Sigmoid colon (tissue), 3 donors: ENCODE results near the gene AMMECR1.

Experiments used
- CTCF ChIP-seq, 4 experiments: fragments of 450-650 bp in 3 of 4; fragments of 200-600 bp in 1 of 4; IDR thresholded peaks; one replicate each; pipeline ENCODE4 v1.5.1; 2016 to 2019; ENCODE audit warnings: antibody characterized with exemption in 4 of 4, mild to moderate bottlenecking in 3 of 4, moderate library complexity in 2 of 4
- POLR2A ChIP-seq, 2 donors: fragments of 450-650 bp; IDR thresholded peaks; one replicate each; pipeline ENCODE4 v1.6.1; 2016; ENCODE audit warnings: antibody characterized with exemption in 2 of 2, mild to moderate bottlenecking in 2 of 2, moderate library complexity in 2 of 2

GRCh38 chrX:110251526-110251925 lies 66.4 kb downstream of the AMMECR1 start:
- TF ChIP-seq CTCF (IDR thresholded peaks at IDR 0.05) (no peak), POLR2A (IDR thresholded peaks at IDR 0.05) (no peak)
